GM18909 (cell line): ENCODE results near the gene MRM1.

Experiments used
- ATAC-seq: cut with Tn5 transposase; IDR thresholded peaks from one replicate; pipeline ENCODE4 v1.9.1; 2021; ENCODE audit warnings: mild to moderate bottlenecking; ENCODE audit not compliant: unreplicated experiment, poor library complexity

Gene MRM1

GRCh38 chr17:36601303-36602029, at the start of gene MRM1:
Gene MRM1, plus strand, starts transcription at chr17:36601583. Its CDS starts 228 bp downstream, at chr17:36601811.
- peak; percentile 79 for ATAC-seq

GRCh38 chr17:36553459-36553858, 47.9 kb upstream of the MRM1 start:
- ATAC-seq = no peak

DNA sequence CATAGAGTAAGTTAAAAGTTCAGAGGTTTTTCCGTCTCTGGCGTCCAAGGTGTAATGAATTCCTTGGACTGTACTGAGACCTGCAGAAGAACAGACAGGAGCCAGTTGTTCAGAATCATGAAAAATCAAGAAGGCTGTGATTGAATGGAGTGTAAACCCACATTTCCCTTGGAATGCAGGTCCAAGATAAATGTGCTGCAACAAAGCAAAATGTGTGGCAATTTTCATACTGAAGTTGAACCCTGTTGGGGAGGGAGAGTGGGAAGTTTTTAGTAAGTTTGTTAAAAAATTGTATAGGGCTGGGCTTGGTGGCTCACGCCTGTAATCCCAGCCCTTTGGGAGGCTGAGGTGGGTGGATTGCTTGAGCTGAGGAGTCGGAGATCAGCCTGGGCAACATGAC, 35.3 kb upstream of the MRM1 start:
- no peak for ATAC-seq

- ATAC-seq = no peak
These were observed 26.4 kb upstream of the MRM1 start for GRCh38 chr17:36575028-36575427.

DNA sequence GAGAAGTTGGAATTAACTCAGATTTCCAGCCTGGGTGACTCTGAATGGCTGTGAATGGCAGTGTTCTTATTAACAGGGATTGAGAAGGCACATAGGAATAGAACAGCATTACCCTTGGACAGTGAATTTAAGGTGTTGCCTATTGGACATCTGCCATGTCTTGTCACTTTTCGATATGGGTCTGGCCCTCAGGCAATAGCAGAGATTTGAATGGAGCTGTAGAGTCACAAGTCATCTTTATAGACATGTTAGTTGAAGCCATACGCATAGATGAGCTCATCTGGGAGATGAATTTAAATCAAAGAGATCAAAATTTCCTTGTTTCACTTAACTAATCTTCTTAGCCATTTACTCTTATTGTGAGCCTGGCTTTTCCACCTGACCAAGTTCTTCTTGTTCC, 24.6 kb upstream of the MRM1 start:
- ATAC-seq = no peak

DNA sequence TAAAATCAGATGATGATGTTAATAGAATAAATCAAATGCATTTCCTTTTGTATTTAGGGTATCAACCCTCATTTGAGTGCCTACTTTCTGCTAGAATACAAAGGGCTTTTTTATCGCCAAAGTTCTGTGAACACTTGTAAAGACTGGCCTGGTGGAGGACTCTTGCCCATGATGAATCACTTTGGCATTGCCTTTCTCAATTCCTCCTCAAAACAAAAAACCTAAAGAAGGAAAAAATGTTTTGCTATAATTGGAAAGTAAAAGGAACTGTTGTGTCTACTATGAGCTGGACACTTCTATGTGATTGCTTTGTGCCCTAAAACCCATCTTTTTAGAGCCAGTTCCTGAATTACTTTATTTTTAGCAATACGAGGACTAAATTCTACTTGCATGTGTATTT, 22.7 kb upstream of the MRM1 start:
- no peak for ATAC-seq

GRCh38 chr17:36583787-36584186, 17.6 kb upstream of the MRM1 start:
- no peak for ATAC-seq

GRCh38 chr17:36586138-36586537, 15.2 kb upstream of the MRM1 start:
- no peak for ATAC-seq

DNA sequence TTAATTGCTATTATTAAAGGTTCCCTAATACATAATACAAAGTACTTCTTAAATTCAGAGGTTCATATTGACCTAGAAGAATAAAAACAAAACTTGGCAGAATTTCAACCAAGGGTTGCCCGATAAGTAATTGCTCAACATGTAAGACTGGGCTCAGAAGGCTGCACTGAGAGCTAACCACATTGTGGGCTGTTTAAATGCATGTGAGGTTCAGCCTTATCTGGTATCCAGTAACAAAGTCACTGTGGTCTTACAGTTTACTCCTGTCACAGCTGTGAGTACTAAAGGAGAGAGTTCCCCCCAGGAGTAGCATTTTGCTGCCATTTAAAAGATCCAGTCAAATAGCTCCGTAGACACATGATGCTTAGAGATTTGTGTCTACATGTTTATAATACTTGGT, 11.3 kb upstream of the MRM1 start:
- no peak for ATAC-seq

DNA sequence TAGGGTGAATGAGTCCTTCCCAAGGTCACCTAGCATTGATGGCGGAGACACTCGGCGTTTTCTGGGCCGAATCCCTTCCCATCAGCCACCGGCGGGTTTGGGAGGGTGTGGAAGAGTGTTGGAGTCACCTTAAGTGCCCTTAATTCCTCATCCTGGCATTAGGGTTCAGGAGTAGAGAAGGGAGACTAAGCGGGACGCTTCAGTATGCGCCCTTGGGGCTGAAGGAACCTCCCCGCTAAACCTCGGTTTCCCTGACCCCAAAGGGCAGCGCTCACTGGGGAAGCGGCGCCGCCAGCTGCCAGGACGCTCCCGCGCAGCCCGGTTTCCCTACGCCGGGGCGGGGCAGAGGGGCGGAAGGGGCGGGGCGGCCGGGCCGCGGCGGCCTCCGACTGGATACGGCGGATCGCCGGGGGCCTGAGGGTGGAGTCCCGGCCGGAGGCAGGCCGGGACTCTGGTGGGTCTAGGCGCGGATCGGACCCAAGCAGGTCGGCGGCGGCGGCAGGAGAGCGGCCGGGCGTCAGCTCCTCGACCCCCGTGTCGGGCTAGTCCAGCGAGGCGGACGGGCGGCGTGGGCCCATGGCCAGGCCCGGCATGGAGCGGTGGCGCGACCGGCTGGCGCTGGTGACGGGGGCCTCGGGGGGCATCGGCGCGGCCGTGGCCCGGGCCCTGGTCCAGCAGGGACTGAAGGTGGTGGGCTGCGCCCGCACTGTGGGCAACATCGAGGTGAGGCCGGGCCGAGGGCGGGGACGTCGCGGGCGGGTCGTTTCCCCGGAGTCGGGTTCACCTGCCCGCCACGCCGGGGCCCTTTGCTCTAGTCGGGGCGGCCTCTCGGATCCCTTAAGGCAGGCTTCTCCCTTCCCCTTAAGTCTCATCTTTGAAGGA, 9.7 kb upstream of the MRM1 start, which contains the start of gene DHRS11:
Gene DHRS11, plus strand, starts transcription at position 446 of the 882 bp plus-strand sequence. Its CDS starts 131 bp downstream, at position 577.
- peak; percentile 82 for ATAC-seq

- peak; percentile 13 for ATAC-seq
These were observed 9.1 kb upstream of the MRM1 start for GRCh38 chr17:36592316-36592715.

- ATAC-seq = no peak
These were observed 8.6 kb upstream of the MRM1 start for GRCh38 chr17:36592716-36593321.

GRCh38 chr17:36593656-36594316, 7.6 kb upstream of the MRM1 start:
- no peak for ATAC-seq

DNA sequence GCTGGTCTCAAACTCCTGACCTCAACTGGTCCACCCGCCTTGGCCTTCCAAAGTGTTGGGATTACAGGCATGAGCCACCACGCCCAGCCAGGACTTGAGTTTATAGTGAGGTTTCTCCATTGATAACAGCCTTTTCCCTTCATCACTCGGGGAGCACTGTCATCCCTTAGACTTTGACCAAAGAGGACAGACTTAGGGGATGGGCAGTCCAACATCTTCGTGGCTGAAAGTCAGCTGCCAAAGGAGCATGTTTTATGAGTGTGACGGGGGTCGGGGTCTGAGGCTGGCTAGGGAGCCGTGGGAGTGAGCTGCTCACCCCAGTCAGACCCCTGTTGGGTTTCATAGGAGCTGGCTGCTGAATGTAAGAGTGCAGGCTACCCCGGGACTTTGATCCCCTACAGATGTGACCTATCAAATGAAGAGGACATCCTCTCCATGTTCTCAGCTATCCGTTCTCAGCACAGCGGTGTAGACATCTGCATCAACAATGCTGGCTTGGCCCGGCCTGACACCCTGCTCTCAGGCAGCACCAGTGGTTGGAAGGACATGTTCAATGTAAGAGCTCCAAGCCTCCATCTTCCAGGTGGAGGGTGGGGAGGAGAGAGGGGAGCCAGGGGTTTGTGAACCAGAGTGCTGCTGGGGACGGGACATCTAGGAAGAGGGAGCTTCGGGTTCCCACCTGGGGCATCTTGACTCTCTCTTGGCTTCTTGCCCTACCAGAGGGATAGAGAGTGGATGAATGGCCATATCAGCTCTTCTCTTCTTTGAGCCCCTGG, 6.6 kb upstream of the MRM1 start:
- ATAC-seq = no peak

DNA sequence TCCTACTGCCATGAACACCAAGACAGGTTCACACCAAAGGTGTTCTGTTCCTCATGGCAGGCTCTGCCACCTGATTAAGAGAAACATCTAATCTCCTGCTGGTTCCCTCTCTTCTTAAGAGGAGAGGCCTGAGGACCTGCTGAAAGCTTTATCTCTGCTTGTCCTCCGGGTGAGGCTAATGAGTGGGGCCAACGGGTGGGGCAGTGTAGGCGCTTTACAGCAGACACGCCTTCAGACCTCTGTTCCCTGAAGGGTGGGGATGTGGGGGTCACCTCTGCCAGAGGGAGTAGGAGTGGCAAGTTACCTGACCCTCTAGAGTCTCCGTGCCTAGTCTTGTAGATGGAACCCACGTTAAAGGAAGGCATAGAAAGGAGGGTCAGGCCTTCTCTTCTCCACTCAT, 4.2 kb upstream of the MRM1 start:
- ATAC-seq = no peak

DNA sequence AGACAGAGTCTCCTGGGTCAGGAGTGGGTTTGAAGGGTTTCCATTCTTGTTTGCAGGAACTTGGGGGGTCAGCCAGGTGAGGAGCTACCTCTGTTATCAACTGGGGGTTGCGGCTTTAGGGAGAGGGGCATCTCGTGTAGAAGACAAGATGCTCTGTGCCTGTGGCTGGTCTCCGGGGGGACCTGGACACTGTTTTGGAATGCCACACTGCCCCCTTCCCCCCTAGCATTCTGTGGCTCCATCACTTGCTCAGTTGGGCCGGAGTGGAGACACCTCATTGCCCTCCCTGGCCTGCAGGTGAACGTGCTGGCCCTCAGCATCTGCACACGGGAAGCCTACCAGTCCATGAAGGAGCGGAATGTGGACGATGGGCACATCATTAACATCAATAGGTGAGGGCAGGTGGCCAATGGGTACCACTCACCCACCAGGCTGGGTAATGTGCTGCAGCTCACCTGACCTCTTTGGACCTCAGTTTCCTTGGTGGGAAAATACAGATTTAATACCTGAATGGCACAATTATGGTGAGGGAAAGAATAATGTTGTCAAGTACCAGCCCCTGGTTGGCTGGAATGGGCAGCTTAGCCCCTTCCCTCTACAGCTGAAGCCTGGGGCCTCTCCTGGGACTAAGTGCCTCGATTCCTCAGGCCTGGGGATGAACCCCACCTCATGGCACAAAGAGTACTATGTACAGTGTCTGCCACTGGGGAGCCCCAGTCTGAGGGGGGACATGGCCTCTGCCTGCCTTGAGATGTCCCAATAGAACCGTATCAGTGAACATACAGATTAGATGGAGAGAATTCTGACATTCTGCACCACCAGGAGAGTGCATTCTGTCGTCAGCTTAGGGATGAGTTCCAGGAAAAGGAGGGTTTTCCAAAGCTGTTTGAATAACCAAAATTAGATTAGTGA, 3.3 kb upstream of the MRM1 start:
- ATAC-seq = no peak

DNA sequence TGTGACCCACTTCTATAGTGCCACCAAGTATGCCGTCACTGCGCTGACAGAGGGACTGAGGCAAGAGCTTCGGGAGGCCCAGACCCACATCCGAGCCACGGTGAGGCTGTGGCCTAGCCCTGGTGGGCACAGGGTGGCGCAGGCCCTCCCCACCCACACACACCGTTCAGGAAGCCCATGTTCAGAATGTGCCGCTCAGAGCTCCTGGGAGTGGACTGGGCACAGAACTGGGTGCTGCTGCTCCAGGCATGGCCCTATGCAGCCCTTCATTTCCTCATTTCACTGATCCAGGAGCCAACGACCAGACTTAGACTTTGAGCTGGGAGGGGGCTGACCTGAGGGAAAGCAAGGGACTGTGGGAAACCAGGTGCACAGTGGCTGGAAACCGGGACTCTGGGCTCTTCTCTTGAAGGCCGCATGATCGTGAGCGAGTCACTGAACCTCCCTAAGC, 2.4 kb upstream of the MRM1 start:
- ATAC-seq = no peak

DNA sequence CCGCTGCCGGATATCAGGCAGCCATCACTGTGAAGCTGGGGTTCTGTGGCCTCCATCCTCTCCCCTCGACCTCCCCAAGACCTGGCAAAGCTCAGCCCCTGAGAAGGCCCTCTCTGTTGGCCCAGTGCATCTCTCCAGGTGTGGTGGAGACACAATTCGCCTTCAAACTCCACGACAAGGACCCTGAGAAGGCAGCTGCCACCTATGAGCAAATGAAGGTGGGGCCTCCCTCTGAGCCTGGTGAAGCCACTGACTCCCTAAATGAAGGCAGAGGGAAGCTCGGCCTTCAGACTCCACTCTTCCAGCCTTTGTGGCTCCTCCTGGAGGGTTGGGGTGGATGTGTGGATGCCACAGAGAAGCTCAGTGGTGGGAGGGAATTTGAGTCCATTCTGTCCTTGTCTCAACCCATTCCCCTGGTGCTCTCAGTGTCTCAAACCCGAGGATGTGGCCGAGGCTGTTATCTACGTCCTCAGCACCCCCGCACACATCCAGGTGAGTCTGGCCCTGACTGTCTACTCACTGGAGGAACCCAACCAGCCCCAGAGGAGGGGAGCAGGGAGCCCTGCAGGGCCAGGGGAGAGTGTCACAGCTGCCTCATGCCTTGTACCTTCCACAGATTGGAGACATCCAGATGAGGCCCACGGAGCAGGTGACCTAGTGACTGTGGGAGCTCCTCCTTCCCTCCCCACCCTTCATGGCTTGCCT, 1.7 kb upstream of the MRM1 start:
- no peak for ATAC-seq
